ENCODE data around the gene MRPS6.

Gene MRPS6

GRCh38 chr21:34183331-34183928 is 110.1 kb downstream of the MRPS6 start:
- no peak for DNase-seq

- DNase-seq, result no peak
Measured at GRCh38 chr21:34184232-34184631, 110.9 kb downstream of the MRPS6 start.

DNA sequence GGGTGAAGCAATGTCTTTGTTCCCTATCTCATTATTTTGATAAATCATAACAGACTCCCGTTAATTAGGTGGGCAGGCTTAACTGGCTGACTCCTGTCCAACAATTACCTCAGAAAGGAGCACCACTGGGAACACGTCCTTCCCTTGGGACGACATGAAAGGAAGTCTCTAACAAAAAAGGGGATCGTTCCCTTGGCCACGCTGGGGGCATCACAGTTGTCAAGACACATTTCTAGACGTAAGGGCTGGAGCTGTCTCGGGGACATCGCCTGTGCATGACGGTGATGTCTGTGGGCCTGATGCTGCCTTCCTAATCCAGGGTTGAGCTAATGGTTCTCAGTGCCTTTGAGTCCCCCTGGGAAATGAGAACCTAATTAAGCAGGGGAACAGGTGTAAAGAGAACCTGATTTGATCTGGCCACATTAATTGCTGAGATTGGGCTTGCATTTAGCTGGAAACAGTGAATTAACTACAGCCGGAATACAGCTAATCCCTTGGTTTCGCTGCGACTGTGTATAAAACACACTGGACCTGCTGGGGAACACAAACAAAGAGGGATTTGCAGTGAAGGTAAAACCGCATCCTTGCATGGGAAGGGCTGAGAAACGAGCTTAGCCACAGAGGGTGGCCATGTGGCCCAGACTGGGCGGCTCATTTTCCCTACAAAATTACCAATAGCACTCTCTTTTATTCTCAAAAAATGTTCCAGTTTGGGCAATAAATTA is 111.8 kb downstream of the MRPS6 start:
- DNase-seq, result no peak

DNA sequence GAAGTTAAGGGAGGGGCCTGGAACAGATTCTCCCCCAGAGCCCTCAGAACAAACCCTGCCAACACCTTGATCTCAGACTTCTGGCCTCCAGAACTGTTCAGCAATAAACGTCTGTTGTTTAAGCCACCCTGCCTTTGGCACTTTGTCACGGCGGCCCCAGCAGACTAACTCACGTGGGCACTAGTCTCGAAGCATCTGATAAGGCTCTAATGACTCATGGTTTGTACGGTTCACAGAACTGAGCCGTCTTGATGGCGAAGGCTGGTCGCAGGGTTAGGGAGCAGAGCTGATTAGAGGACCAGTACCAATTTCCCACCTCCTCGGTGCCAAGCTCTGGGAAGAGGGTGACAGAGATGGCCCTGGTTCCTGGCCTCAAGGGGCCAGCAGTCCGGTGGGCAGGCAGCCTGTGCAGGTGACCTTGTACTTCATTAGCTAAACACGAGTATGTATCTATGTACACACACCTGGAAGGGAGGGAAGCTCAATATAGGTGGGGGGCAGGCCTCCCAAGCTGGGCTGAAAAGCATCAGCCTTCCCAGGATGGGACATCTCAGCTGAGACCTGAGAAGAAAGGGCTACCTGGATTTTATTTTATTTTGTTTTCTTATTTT is 112.8 kb downstream of the MRPS6 start:
- no peak for DNase-seq

DNA sequence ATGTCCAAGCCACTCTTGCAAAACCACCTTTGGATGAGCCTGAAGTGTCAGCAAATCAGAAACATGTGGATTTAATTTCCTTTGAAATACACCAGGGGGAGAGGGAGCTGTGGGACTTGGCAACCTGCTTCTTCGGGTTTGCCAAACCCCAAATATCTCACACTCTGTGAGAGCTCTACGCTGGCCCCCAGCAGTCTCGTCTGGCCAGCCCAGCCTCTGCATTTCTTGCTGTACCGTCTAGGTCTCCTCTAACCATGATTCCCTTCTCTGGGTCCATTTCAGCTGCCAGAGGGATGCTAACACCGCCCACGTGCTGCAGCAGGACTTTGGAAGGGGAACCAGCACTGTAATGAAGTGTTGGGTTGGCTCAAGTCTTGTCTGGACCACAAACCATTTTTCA is 114.6 kb downstream of the MRPS6 start:
- no peak for DNase-seq

DNA sequence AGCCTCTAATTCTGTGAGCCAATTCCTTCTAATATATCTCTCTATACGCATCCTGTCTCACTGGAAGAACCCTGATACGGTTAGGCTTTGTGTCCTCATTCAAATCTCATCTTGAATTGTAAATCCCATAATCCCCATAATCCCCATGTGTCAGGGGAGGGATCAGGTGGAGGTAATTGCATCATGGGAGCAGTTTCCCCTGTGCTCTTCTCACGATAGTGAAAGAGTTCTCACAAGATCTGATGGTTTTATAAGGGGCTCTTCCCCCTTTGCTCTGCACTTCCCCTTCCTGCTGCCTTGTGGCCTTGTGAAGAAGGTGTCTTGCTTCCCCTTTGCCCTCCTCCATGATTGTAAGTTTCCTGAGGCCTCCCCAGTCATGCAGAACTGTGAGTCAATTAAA is 116.1 kb downstream of the MRPS6 start:
- no peak for DNase-seq

DNA sequence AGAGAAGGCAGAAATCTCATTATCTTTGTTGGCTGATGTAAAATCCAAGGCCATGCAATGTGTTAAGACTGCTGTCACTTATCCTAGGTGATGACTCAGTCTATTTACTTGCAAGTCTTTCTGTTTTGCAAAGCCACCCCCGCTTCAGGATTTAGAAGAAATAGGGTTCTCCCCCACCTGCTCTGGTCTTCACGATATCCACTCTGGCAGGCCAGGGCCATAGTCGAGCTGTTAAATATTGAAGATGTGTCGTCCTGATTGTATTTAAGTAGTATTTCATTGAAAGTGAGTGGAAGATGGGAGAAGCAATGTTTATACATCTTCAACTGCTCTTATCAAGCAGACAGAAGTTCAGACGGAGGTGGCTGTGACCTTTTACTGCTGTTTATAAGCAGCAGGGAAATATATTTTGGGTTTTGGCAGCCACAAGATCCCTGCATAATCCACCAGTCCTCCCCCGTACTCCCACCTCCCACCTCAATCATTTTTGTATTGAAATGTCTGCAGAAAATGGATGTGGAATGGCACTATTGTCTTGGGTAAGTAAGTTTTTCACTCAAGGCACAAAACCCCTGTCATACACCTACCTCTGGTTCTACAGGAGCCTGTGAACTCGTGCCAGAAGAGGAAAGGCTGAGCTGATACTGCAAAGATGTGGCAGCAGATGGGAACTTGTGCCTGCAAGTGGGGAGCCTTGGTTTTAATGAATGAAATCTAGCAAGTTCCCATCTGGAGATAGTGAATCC is 117.4 kb downstream of the MRPS6 start:
- no peak for DNase-seq

DNA sequence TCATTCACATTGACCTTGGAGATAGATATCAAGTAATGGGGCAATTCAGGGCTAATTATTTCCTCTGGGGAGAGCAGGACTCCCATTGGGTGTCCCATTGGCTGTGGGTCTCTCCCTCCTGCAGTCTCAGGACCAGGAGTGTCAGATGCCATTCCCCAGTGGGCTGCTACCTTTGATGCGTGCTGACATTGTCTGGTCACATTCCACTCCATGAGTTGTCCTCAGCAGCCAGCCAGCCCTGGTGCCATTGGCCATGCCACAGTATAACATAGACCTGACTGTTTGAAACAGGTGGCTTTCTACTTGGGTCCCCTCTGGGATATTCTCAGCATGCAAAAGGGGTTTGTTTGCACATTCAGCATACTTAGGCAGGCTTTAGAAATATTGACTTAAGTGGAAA is 118.5 kb downstream of the MRPS6 start:
- no peak for DNase-seq

Measured in activated CD8-positive, alpha-beta memory T cell treated with anti-CD3 and anti-CD28 coated beads, Interleukin-2, amount 50 U/mL, for 48 hours (primary cell).